ENCODE data around the gene ATP5PD. TPM values are rescaled to one million over a fixed set of nuclear protein-coding genes. Genes with fewer than 3 reads are reported as not detected.

ATP5PD gene
- total RNA-seq, 4 donors from 2014 or later, result 213 to 337 (median 307) TPM

- no peak for ATAC-seq
- Histone ChIP-seq H3K4me3 (peak overlapping the region; percentile 41 to 60), H3K4me1 (peaks cover 0 to 42% (median 16%) of the 10 kb centered on the region in 3 donors), H3K9me3 (no peaks in the 10 kb centered on the region), H3K27ac (peak overlapping the region in 3 of 4 donors; percentile 74 to 86 (median 77)), H3K36me3 (no peaks in the 10 kb centered on the region), H3K27me3 (peaks cover 12% of the 10 kb centered on the region)
- 100% methylated on average over 1 of the region's 12 CpGs; no CpG with 5 or more reads in 1 of the 2 donors for WGBS, 2 donors (ENCODE audit: low coverage in 1 of 2)
- TF ChIP-seq, protein P1, sequence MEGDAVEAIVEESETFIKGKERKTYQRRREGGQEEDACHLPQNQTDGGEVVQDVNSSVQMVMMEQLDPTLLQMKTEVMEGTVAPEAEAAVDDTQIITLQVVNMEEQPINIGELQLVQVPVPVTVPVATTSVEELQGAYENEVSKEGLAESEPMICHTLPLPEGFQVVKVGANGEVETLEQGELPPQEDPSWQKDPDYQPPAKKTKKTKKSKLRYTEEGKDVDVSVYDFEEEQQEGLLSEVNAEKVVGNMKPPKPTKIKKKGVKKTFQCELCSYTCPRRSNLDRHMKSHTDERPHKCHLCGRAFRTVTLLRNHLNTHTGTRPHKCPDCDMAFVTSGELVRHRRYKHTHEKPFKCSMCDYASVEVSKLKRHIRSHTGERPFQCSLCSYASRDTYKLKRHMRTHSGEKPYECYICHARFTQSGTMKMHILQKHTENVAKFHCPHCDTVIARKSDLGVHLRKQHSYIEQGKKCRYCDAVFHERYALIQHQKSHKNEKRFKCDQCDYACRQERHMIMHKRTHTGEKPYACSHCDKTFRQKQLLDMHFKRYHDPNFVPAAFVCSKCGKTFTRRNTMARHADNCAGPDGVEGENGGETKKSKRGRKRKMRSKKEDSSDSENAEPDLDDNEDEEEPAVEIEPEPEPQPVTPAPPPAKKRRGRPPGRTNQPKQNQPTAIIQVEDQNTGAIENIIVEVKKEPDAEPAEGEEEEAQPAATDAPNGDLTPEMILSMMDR (IDR thresholded peaks at IDR 0.05), result no peak
- TF ChIP-seq EP300 (IDR thresholded peaks at IDR 0.05) (no peak), POLR2AphosphoS5 (IDR thresholded peaks at IDR 0.05) (no peak), POLR2A (IDR thresholded peaks at IDR 0.05) (no peak)
Observed at GRCh38 chr17:75087182-75087557, 40.4 kb upstream of the ATP5PD start.

- Histone ChIP-seq H3K36me3 (no peaks in the 10 kb centered on the region), H3K4me1 (peaks cover 0 to 39% (median 15%) of the 10 kb centered on the region in 3 donors), H3K27ac (no peak overlapping the region), H3K9me3 (no peaks in the 10 kb centered on the region), H3K4me3 (no peak overlapping the region), H3K27me3 (peaks cover 12% of the 10 kb centered on the region)
- 75 to 81% methylated on average over 4 to 13 of the region's 15 CpGs for WGBS, 2 donors (ENCODE audit: low coverage in 1 of 2)
- ATAC-seq, result no peak
- TF ChIP-seq, protein P1 (IDR thresholded peaks at IDR 0.05), result no peak
- TF ChIP-seq EP300 (IDR thresholded peaks at IDR 0.05), result no peak
Observed at GRCh38 chr17:75086496-75087181, 39.9 kb upstream of the ATP5PD start.

GRCh38 chr17:75084039-75084660 is 37.4 kb upstream of the ATP5PD start:
- 17 to 63% methylated on average over 1 to 5 of the region's 14 CpGs for WGBS, 2 donors (ENCODE audit: low coverage in 1 of 2)
- H3K27ac ChIP-seq, result no peak overlapping the region

DNA sequence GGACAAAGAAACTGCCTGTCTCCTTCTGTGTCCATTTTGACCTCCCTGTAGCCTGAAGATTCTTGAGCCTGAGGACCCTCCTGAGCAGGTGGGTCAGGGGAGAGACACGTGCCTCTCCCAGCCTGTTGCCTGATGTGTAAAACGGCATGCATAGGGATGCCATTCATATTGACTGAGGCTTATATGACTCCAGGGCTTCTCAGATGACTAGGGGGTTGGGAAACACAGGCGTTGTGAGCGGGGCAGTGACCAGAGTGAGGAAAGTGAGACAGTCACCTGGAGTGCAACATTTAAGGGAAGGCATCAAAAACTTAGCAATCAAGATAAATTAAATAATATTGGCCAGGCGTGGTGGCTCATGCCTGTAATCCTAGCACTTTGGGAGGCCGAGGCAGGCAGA is 35.9 kb upstream of the ATP5PD start:
- Histone ChIP-seq H3K36me3 (no peaks in the 10 kb centered on the region), H3K27me3 (peaks cover 2% of the 10 kb centered on the region), H3K27ac (no peak overlapping the region), H3K9me3 (no peaks in the 10 kb centered on the region), H3K4me3 (no peak overlapping the region), H3K4me1 (peaks cover 0 to 20% (median 5%) of the 10 kb centered on the region in 3 donors)
- WGBS, 2 donors (ENCODE audit: low coverage in 1 of 2), result 75 to 83% methylated on average over 4 to 6 of the region's 6 CpGs
- no peak for ATAC-seq
- TF ChIP-seq, protein P1 (IDR thresholded peaks at IDR 0.05), result no peak
- no peak for TF ChIP-seq POLR2AphosphoS5 (IDR thresholded peaks at IDR 0.05)
- no peak for TF ChIP-seq POLR2A (IDR thresholded peaks at IDR 0.05)
- TF ChIP-seq EP300 (IDR thresholded peaks at IDR 0.05), result no peak

More at GRCh38 chr17:75084039-75084660, 37.4 kb upstream of the ATP5PD start:
- no peaks in the 10 kb centered on the region for H3K9me3 ChIP-seq
- no peak for TF ChIP-seq POLR2A (IDR thresholded peaks at IDR 0.05)
- no peak for TF ChIP-seq EP300 (IDR thresholded peaks at IDR 0.05)
- TF ChIP-seq, protein P1 (IDR thresholded peaks at IDR 0.05), result no peak
- no peak for TF ChIP-seq POLR2AphosphoS5 (IDR thresholded peaks at IDR 0.05)
- H3K4me1 ChIP-seq, result peaks cover 0 to 22% (median 8%) of the 10 kb centered on the region in 3 donors
- H3K4me3 ChIP-seq, result no peak overlapping the region
- H3K27me3 ChIP-seq, result peaks cover 12% of the 10 kb centered on the region
- no peaks in the 10 kb centered on the region for H3K36me3 ChIP-seq
- no peak for ATAC-seq
